OCI-LY1 (cell line): ENCODE data around the gene CHRNB2.
A peak's percentile ranks its signal among the peaks of the same experiment; 100 is the strongest.

Experiments
- H2AFZ ChIP-seq: fragments of 200-600 bp; sonication (generic), shearing (Covaris generic); 2 replicates; pipeline ENCODE4 v1.6.0; 2014; ENCODE audit warnings: antibody characterized with exemption, mild to moderate bottlenecking, low read length
- H3F3A ChIP-seq: fragments of 200-600 bp; sonication (generic), shearing (Covaris generic); 2 replicates; pipeline ENCODE4 v1.6.0; 2014; ENCODE audit warnings: mild to moderate bottlenecking, antibody characterized with exemption, low read length, moderate library complexity; ENCODE audit not compliant: insufficient read depth
- H3K27ac ChIP-seq: fragments of 200-600 bp; sonication (generic); 2 replicates; pipeline ENCODE4 v1.5.1; 2014; ENCODE audit warnings: low read length, mixed run types, mild to moderate bottlenecking, low read depth; ENCODE audit not compliant: poor library complexity, severe bottlenecking
- H3K27me3 ChIP-seq: fragments of 200-600 bp; sonication (generic); 2 replicates; pipeline ENCODE4 v1.6.0; 2014; ENCODE audit warnings: antibody characterized with exemption, mild to moderate bottlenecking, low read length, moderate library complexity; ENCODE audit not compliant: insufficient read depth
- H3K36me3 ChIP-seq: fragments of 200-600 bp; sonication (generic); 2 replicates; pipeline ENCODE4 v1.6.1; 2014; ENCODE audit warnings: mild to moderate bottlenecking, antibody characterized with exemption, low read length, moderate library complexity, mixed read lengths; ENCODE audit not compliant: insufficient read depth
- H3K4me1 ChIP-seq: fragments of 200-600 bp; sonication (generic); 2 replicates; pipeline ENCODE4 v1.5.1; 2014; ENCODE audit warnings: mild to moderate bottlenecking, low read length, moderate library complexity; ENCODE audit not compliant: insufficient read depth, severe bottlenecking
- H3K4me2 ChIP-seq: fragments of 200-600 bp; sonication (generic), shearing (Covaris generic); 2 replicates; pipeline ENCODE4 v1.6.1; 2014; ENCODE audit warnings: low read length
- H3K4me3 ChIP-seq: fragments of 200-600 bp; sonication (generic); 2 replicates; pipeline ENCODE4 v1.5.1; 2014; ENCODE audit warnings: low read length, low read depth, mild to moderate bottlenecking, mixed read lengths; ENCODE audit not compliant: poor library complexity, severe bottlenecking
- H3K79me2 ChIP-seq: fragments of 200-600 bp; shearing (Covaris generic); 2 replicates; pipeline ENCODE4 v1.6.1; 2016; ENCODE audit warnings: mixed run types, low read length, mixed read lengths; ENCODE audit not compliant: insufficient read depth
- H3K9ac ChIP-seq: fragments of 200-600 bp; sonication (generic), shearing (Covaris generic); 2 replicates; pipeline ENCODE4 v1.6.1; 2014; ENCODE audit warnings: mild to moderate bottlenecking, low read length, mixed read lengths
- H3K9me2 ChIP-seq: fragments of 200-600 bp; sonication (generic), shearing (Covaris generic); 2 replicates; pipeline ENCODE4 v1.6.1; 2014; ENCODE audit warnings: low read depth, mild to moderate bottlenecking, low read length, mixed read lengths
- H3K9me3 ChIP-seq: fragments of 200-600 bp; shearing (Covaris generic); 2 replicates; pipeline ENCODE4 v1.6.1; 2014; ENCODE audit warnings: low read length, mixed read lengths
- H4K20me1 ChIP-seq: fragments of 200-600 bp; sonication (generic), shearing (Covaris generic); 2 replicates; pipeline ENCODE4 v1.6.0; 2016; ENCODE audit warnings: mild to moderate bottlenecking, low read length; ENCODE audit not compliant: insufficient read depth
- CTCF ChIP-seq: fragments of 200-600 bp; sonication (generic), shearing (Covaris generic); IDR thresholded peaks from 2 replicates; pipeline ENCODE4 v1.5.1; 2017; ENCODE audit warnings: mild to moderate bottlenecking, antibody characterized with exemption, low read length, moderate library complexity, mixed read lengths
- EZH2 ChIP-seq: fragments of 200-600 bp; sonication (generic), shearing (Covaris generic); IDR thresholded peaks from 2 replicates; pipeline ENCODE4 v1.8.0; 2017; ENCODE audit warnings: borderline replicate concordance, mixed run types, mild to moderate bottlenecking, antibody characterized with exemption, low read length, moderate library complexity, mixed read lengths

CHRNB2 gene

GRCh38 chr1:154575951-154576566, 8.5 kb downstream of the CHRNB2 start:
- Histone ChIP-seq H3K36me3 (peaks cover 37% of the 10 kb centered on the region), H3K27ac (peak overlapping the region; percentile 85), H3F3A (peaks cover 6% of the 10 kb centered on the region; the same call in 1 of the 2 replicates), H2AFZ (no peak overlapping the region), H3K9me3 (no peaks in the 10 kb centered on the region), H3K4me3 (no peak overlapping the region), H3K9ac (no peak overlapping the region; the same call in 1 of the 2 replicates), H3K4me1 (peaks cover 28% of the 10 kb centered on the region), H3K9me2 (no peaks in the 10 kb centered on the region), H3K79me2 (no peaks in the 10 kb centered on the region), H4K20me1 (no peaks in the 10 kb centered on the region), H3K4me2 (no peak overlapping the region; the same call in 1 of the 2 replicates), H3K27me3 (no peaks in the 10 kb centered on the region)
- TF ChIP-seq EZH2 (no peak), CTCF (no peak)

- no peaks in the 10 kb centered on the region for H4K20me1 ChIP-seq
- no peaks in the 10 kb centered on the region for H3K27me3 ChIP-seq
- no peaks in the 10 kb centered on the region for H3K79me2 ChIP-seq
- peaks cover 28% of the 10 kb centered on the region for H3K4me1 ChIP-seq
- no peak overlapping the region for H3K27ac ChIP-seq
- H3K9ac ChIP-seq: no peak overlapping the region
- no peak overlapping the region for H3K4me3 ChIP-seq
- H3K4me2 ChIP-seq: no peak overlapping the region
- H3K36me3 ChIP-seq: peaks cover 50% of the 10 kb centered on the region
- no peak overlapping the region for H2AFZ ChIP-seq
- H3K9me2 ChIP-seq: no peaks in the 10 kb centered on the region
- H3K9me3 ChIP-seq: no peaks in the 10 kb centered on the region
- peaks cover 6% of the 10 kb centered on the region; the same call in 1 of the 2 replicates for H3F3A ChIP-seq
- TF ChIP-seq CTCF (no peak), EZH2 (no peak)
Measured at GRCh38 chr1:154577346-154578057, 9.9 kb downstream of the CHRNB2 start.

- Histone ChIP-seq H3K36me3 (peaks cover 55% of the 10 kb centered on the region), H3K4me2 (no peak overlapping the region), H3F3A (peaks cover 6% of the 10 kb centered on the region; the same call in 1 of the 2 replicates), H2AFZ (no peak overlapping the region), H3K4me3 (no peak overlapping the region), H4K20me1 (no peaks in the 10 kb centered on the region), H3K79me2 (no peaks in the 10 kb centered on the region), H3K9ac (no peak overlapping the region), H3K4me1 (peaks cover 28% of the 10 kb centered on the region), H3K9me2 (no peaks in the 10 kb centered on the region), H3K27ac (no peak overlapping the region), H3K27me3 (no peaks in the 10 kb centered on the region), H3K9me3 (no peaks in the 10 kb centered on the region)
- TF ChIP-seq EZH2 (no peak), CTCF (no peak)
Measured at GRCh38 chr1:154578058-154578418, 10.5 kb downstream of the CHRNB2 start.
